ENCODE measurements around the gene TECPR2.

- no peak for TF ChIP-seq POLR2A (IDR thresholded peaks at IDR 0.05; ENCODE audit: low read length)
- TF ChIP-seq GATA1 (IDR thresholded peaks at IDR 0.05; ENCODE audit: low read depth, low read length), result no peak
Measured at GRCh38 chr14:102505775-102506625, 143.3 kb downstream of the TECPR2 start.

Data from erythroblast (primary cell).